Caco-2 (cell line): ENCODE results near the gene LRP1-AS. TPM values are rescaled to one million over a fixed set of nuclear protein-coding genes. Genes with fewer than 3 reads are reported as not detected.
A peak's percentile ranks its signal among the peaks of the same experiment; 100 is the strongest.

Source experiments
- BruUV-seq: library from RNA; stranded (reverse); fragments of 400-500 nt; replicated peaks from 2 replicates; lab custom pipeline; 2021; lab: Mats Ljungman, UMichigan
- CTCF ChIA-PET: fragments of 300-600 bp; sonication (Branson Sonifier 250); formaldehyde crosslinking; loops from one replicate; lab custom pipeline; 2022; ENCODE audit warnings: antibody characterized with exemption; lab: Charles Lee
- POLR2A ChIA-PET: fragments of 300-600 bp; sonication (Branson Sonifier 250); formaldehyde crosslinking; loops from one replicate; lab custom pipeline; 2022; ENCODE audit warnings: antibody characterized with exemption; lab: Charles Lee
- DNase-seq, 2 experiments: peaks; one replicate each; pipeline versions ENCODE4 v3.0.0 to v3.0.0-alpha.2; 2020 to 2022
- H3K27me3 ChIP-seq: replicated peaks from 2 replicates; pipeline ENCODE4 v1.6.0; 2011; ENCODE audit warnings: low read length; ENCODE audit not compliant: control insufficient read depth, insufficient read depth
- H3K36me3 ChIP-seq: 2 replicates; pipeline ENCODE4 v1.5.1; 2011; ENCODE audit warnings: low read length; ENCODE audit not compliant: control insufficient read depth, insufficient read depth
- H3K4me1 ChIP-seq: fragments of 250-450 bp; sonication (Bioruptor Pico); 2 replicates; pipeline ENCODE4 v1.5.1; 2020; ENCODE audit warnings: mild to moderate bottlenecking
- H3K4me3 ChIP-seq: 2 replicates; pipeline ENCODE4 v1.5.1; 2011; ENCODE audit warnings: low read depth, mild to moderate bottlenecking, control low read depth, low read length
- H3K9me3 ChIP-seq: fragments of 250-450 bp; sonication (Bioruptor Pico); 2 replicates; pipeline ENCODE4 v1.5.1; 2020; ENCODE audit warnings: mild to moderate bottlenecking, moderate library complexity
- H3K27ac Mint-ChIP-seq: one replicate; pipeline ENCODE4 v1.8.0; 2022; ENCODE audit warnings: mixed read lengths; ENCODE audit not compliant: unreplicated experiment
- H3K27me3 Mint-ChIP-seq: one replicate; pipeline ENCODE4 v1.8.0; 2022; ENCODE audit warnings: mixed read lengths; ENCODE audit not compliant: insufficient read depth, unreplicated experiment
- H3K36me3 Mint-ChIP-seq: one replicate; pipeline ENCODE4 v1.8.0; 2022; ENCODE audit warnings: mild to moderate bottlenecking, mixed read lengths; ENCODE audit not compliant: insufficient read depth, unreplicated experiment
- H3K4me1 Mint-ChIP-seq: one replicate; pipeline ENCODE4 v1.8.0; 2022; ENCODE audit warnings: low read depth, mixed read lengths; ENCODE audit not compliant: unreplicated experiment
- H3K4me3 Mint-ChIP-seq: one replicate; pipeline ENCODE4 v1.8.0; 2022; ENCODE audit warnings: mild to moderate bottlenecking, moderate library complexity, mixed read lengths; ENCODE audit not compliant: unreplicated experiment
- H3K9me3 Mint-ChIP-seq: one replicate; pipeline ENCODE4 v1.8.0; 2022; ENCODE audit warnings: mixed read lengths; ENCODE audit not compliant: unreplicated experiment
- CTCF ChIP-seq, 2 experiments: fragments of 200-600 bp in 1 of 2; IDR thresholded peaks; 1 replicate in 1 of 2; 2 replicates in 1 of 2; pipeline versions ENCODE4 v1.5.1 to v1.8.0; 2011 to 2022; ENCODE audit warnings: antibody characterized with exemption in 1 of 2, control low read depth in 1 of 2, inconsistent platforms in 1 of 2, low read depth in 1 of 2, low read length in 1 of 2, mild to moderate bottlenecking in 1 of 2, moderate library complexity in 1 of 2; ENCODE audit not compliant: insufficient read depth in 1 of 2, severe bottlenecking in 1 of 2, unreplicated experiment in 1 of 2
- intact Hi-C: fragments of 100-400 bp; cut with micrococcal nuclease; formaldehyde crosslinking; loops from one replicate; pipeline ENCODE4 v1.10.0; 2022; ENCODE audit not compliant: unreplicated experiment
- total RNA-seq: library from RNA; stranded (reverse); gene quantifications from 2 replicates; pipeline ENCODE4 v1.2.3, GENCODE V29; 2022

The LRP1-AS gene
- total RNA-seq, 1 experiment from 2014 or later: not detected

- Histone ChIP-seq H3K4me3 (no peak overlapping the region), H3K27me3 (no peaks in the 10 kb centered on the region), H3K4me1 (no peaks in the 10 kb centered on the region), H3K9me3 (no peaks in the 10 kb centered on the region), H3K36me3 (peaks cover 15% of the 10 kb centered on the region)
- Mint-ChIP-seq H3K4me3 (no peak overlapping the region), H3K27ac (no peak overlapping the region), H3K9me3 (no peaks in the 10 kb centered on the region), H3K36me3 (peaks cover 43% of the 10 kb centered on the region), H3K4me1 (no peaks in the 10 kb centered on the region), H3K27me3 (no peaks in the 10 kb centered on the region)
- peak; percentile 79 for TF ChIP-seq CTCF (IDR thresholded peaks at IDR 0.05; ENCODE audit: insufficient read depth in 1 of 2, low read depth in 1 of 2, low read length in 1 of 2, severe bottlenecking in 1 of 2, unreplicated experiment in 1 of 2)
- intact Hi-C loops: loop anchor here (1.0 kb wide), 2 partner anchors 26 to 46 kb away; partner anchors contain the start of gene LRP1-AS
- DNase-seq: peak; percentile 54 to 63
- ChIA-PET POLR2A (interaction anchor here (0.6 to 0.7 kb wide), 2 partner anchors 39 to 155 kb away, joined by 3 to 10 read pairs; no protein-coding TSS in a partner anchor), CTCF (interaction anchor here (0.6 to 3.5 kb wide), 5 partner anchors 10 to 94 kb away, joined by 3 to 21 read pairs (median 3); partner anchors contain the start of genes LRP1 and NEMP1)
- BruUV-seq: no TSS peak
Observed at GRCh38 chr12:57173089-57173488, 25.7 kb upstream of the LRP1-AS start.

- no peak overlapping the region for H3K4me3 Mint-ChIP-seq
- no peak overlapping the region for H3K27ac Mint-ChIP-seq
- Histone ChIP-seq H3K4me3 (no peak overlapping the region), H3K9me3 (no peaks in the 10 kb centered on the region), H3K27me3 (no peaks in the 10 kb centered on the region), H3K4me1 (no peaks in the 10 kb centered on the region), H3K36me3 (peaks cover 15% of the 10 kb centered on the region)
- CTCF ChIA-PET: interaction anchor here (3.5 kb wide), 1 partner anchor 44 kb away, joined by 21 read pairs; the partner anchor contains the start of gene LRP1
- no peak for DNase-seq
- BruUV-seq: no TSS peak
- POLR2A ChIA-PET: no interaction called here
- no peak for TF ChIP-seq CTCF (IDR thresholded peaks at IDR 0.05; ENCODE audit: insufficient read depth in 1 of 2, low read depth in 1 of 2, low read length in 1 of 2, severe bottlenecking in 1 of 2, unreplicated experiment in 1 of 2)
- peaks cover 30% of the 10 kb centered on the region for H3K36me3 Mint-ChIP-seq
- no peaks in the 10 kb centered on the region for H3K27me3 Mint-ChIP-seq
- H3K9me3 Mint-ChIP-seq: no peaks in the 10 kb centered on the region
- intact Hi-C loops: no loop called here
- H3K4me1 Mint-ChIP-seq: no peaks in the 10 kb centered on the region
Observed at GRCh38 chr12:57171668-57172067, 24.2 kb upstream of the LRP1-AS start.

GRCh38 chr12:57170927-57171326, 23.5 kb upstream of the LRP1-AS start:
- TF ChIP-seq CTCF (IDR thresholded peaks at IDR 0.05; ENCODE audit: insufficient read depth in 1 of 2, low read depth in 1 of 2, low read length in 1 of 2, severe bottlenecking in 1 of 2, unreplicated experiment in 1 of 2): no peak
- Mint-ChIP-seq H3K4me1 (no peaks in the 10 kb centered on the region), H3K27me3 (no peaks in the 10 kb centered on the region), H3K36me3 (peaks cover 33% of the 10 kb centered on the region), H3K9me3 (no peaks in the 10 kb centered on the region), H3K4me3 (no peak overlapping the region), H3K27ac (no peak overlapping the region)
- Histone ChIP-seq H3K4me1 (no peaks in the 10 kb centered on the region), H3K4me3 (no peak overlapping the region), H3K36me3 (peaks cover 12% of the 10 kb centered on the region), H3K9me3 (no peaks in the 10 kb centered on the region), H3K27me3 (no peaks in the 10 kb centered on the region)
- ChIA-PET CTCF (interaction anchor here (0.7 to 3.5 kb wide), 2 partner anchors 44 to 53 kb away, joined by 3 to 21 read pairs; partner anchors contain the start of gene LRP1), POLR2A (interaction anchor here (0.8 kb wide), 1 partner anchor 43 kb away, joined by 4 read pairs; the partner anchor contains the start of gene LRP1)
- intact Hi-C loops: no loop called here
- BruUV-seq: no TSS peak
- no peak for DNase-seq
